GM10248 (cell line): Measurements from ENCODE around the gene CRACDL.

Experiments
- CTCF ChIA-PET: fragments of 300-600 bp; sonication (Branson Sonifier 250); formaldehyde crosslinking; extraction: SDS; loops from one replicate; lab custom pipeline; 2021; ENCODE audit warnings: antibody characterized with exemption; lab: Yijun Ruan, JAX
- POLR2A ChIA-PET: fragments of 350-650 bp; sonication (Branson Sonifier 250); formaldehyde crosslinking; extraction: SDS; loops from one replicate; lab custom pipeline; 2020; ENCODE audit warnings: antibody characterized with exemption; lab: Yijun Ruan, JAX
- DNase-seq: peaks from one replicate; pipeline ENCODE4 v3.0.0; 2012; ENCODE audit errors: extremely low spot score
- CTCF ChIP-seq: IDR thresholded peaks from 2 replicates; pipeline ENCODE4 v1.5.1; 2012; ENCODE audit warnings: mild to moderate bottlenecking, low read depth; ENCODE audit errors: extremely low read depth, missing control alignments, control extremely low read depth

The CRACDL gene

DNA sequence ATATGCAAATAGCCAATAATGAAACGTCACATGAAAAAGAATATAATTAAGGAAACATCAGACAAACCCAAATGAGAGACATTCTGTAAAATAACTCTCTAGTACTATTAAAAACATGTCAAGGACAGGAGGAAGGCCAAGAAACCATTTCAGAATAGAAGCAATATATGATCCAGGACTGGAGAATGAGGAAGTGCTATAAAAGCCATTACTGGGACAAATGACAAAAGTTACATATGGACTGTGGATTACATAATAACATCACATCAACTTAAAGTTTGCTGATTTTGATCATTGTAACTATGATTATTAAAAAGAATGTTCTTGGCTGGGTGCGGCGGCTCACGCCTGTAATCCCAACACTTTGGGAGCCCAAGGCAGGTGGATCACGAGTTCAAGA, 81.3 kb downstream of the CRACDL start:
- TF ChIP-seq CTCF = no peak
- ChIA-PET POLR2A (no interaction called here), CTCF (no interaction called here)
- no peak for DNase-seq

GRCh38 chr2:98852932-98853331, 83.1 kb downstream of the CRACDL start:
- DNase-seq = no peak
- no peak for TF ChIP-seq CTCF
- POLR2A ChIA-PET = no interaction called here
- CTCF ChIA-PET = no interaction called here

GRCh38 chr2:98850074-98850473, 86.0 kb downstream of the CRACDL start:
- TF ChIP-seq CTCF = no peak
- ChIA-PET CTCF (interaction anchor here (1.2 to 1.4 kb wide), 2 partner anchors 162 to 201 kb away, joined by 3 to 5 read pairs; no protein-coding TSS in a partner anchor), POLR2A (no interaction called here)
- no peak for DNase-seq

GRCh38 chr2:98849113-98849512, 86.9 kb downstream of the CRACDL start:
- ChIA-PET POLR2A (no interaction called here), CTCF (interaction anchor here (1.5 kb wide), 1 partner anchor 17 kb away, joined by 5 read pairs; no protein-coding TSS in a partner anchor)
- DNase-seq = no peak
- no peak for TF ChIP-seq CTCF

DNA sequence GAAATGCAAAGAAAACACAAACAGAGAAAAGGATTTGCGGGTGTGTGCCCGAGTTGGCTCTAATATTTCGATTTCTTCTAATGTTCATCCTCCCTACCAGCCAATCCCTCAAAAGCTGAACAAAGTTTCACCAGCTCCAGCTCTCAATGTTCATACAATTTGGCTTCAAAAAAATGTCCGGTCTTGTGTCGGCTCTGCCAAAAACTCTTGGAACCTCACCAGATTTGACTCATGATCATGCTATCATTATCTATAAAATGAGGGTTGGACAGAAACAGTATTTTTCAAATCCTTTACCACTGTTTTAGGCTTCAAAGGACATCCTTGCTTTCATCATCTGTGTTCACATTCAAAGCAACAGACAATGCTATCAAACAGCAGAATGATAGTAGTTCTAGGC, 88.2 kb downstream of the CRACDL start:
- TF ChIP-seq CTCF = no peak
- DNase-seq = no peak
- ChIA-PET CTCF (interaction anchor here (1.1 to 1.5 kb wide), 2 partner anchors 9 to 16 kb away, joined by 3 to 5 read pairs; no protein-coding TSS in a partner anchor), POLR2A (no interaction called here)

DNA sequence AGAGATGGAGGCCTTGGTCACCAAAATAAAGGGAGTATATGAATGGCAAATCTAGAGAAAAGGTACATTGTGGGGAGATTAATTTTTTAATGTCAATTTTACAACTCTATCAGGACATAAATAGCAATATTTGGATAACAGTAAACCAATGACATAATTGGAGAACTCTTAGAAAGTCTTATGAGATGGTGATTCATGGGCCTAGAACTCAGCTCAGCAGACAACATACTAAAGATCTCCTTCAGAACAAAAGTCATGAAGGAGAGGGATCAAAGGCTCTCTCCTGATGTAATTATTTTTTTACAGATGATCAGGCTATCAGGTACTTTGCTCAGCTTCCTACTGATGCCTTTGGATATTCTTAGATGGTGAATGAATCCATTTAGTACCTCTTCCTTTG, 90.0 kb downstream of the CRACDL start:
- TF ChIP-seq CTCF = no peak
- no peak for DNase-seq
- POLR2A ChIA-PET = no interaction called here
- CTCF ChIA-PET = interaction anchor here (1.0 to 1.5 kb wide), 2 partner anchors 9 to 197 kb away, joined by 4 read pairs; no protein-coding TSS in a partner anchor
